Stimulated activated CD4-positive, alpha-beta T cell treated with anti-CD3 and anti-CD28 coated beads, Interleukin-4, amount 100 ng/mL, for 48 hours (primary cell): ENCODE results near the gene PRRX1.

ENCODE experiments used
- DNase-seq, 2 donors: peaks; one replicate each; pipeline ENCODE4 v3.0.0-alpha.2; 2020; ENCODE audit warnings: low read depth in 2 of 2

Gene PRRX1

DNA sequence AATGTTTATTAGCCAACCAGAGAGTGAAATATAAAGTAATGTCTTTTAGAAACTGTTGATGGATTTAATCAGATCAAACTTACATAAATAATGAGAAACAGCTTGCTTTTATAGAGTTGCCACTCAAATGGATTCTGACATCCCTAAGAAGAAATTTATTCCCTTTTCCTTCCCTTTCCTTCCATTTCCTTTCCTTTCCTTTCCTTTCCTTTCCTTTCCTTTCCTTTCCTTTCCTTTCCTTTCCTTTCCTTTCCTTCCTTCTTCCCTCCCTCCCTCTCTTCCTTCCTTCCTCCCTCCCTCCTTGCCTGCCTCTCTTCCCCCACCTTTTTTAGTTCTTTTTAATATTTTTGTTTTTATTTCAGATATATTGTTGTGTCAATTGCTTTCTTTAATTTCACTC, 27.3 kb downstream of the PRRX1 start:
- DNase-seq = no peak

DNA sequence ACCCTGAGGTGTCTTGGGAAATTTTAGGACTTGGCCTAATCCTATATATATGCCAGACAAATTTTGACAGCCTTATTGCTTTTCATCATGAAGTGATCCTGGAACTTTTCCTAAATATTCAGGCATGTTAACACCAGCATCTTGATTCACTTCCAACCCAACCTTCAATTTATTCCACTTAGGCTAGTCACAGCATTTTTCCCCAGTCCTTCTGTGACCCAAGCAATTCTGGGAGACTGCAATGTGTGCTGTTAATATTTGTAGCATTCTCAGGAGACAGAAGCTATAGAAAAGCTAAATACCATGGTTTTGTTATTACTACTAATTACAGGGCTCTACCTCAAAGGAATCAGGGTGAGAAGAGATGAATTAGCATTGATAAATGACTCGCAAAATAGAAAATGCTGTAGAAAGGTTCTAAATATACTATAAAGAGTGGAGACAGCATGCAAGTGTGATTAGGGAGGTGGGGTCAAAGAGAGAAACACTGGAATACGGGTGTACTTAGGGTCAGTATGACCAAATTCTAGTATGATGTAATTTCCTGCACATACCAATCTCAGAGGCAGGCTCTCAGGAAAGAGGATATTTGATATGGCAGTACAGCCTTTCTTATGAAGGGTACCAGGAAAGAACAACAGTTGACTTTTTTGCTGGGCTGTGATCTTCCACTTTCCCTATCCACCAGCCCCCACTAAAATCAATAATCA, 29.1 kb downstream of the PRRX1 start:
- no peak for DNase-seq

DNA sequence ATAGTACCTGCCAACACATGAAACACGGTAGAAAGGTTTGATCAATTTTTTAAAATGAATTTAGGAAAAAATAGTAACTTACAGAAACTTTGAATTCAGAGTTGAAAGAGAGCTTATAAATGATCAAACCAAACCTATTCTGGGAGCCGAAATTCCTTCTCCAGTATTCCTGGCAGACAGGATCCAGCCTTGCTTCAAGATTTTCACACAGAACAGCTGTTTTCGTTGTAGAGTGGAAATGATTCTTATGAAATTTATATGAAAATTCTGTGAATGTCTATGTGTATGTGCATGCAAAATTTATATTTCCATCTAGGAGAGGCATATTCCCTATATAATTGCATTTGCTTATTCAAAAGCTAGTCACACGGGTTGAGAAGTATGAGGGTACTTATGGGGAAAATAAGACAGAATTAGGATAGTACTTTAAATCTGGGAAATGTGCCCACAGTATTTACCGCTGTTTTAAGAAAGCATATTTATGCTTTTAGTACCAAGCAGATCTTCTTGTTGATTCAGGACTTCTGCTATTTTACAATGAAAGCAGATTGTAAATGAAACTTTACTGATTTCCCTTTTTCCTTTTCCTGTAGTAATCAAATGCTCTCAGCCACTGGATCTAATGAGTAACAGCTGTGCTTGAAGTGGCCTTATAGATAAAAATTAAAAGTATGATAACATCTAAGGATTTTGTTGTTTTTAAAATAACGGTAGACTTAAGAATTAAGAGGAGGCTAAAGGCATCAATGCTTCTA, 30.4 kb downstream of the PRRX1 start:
- no peak for DNase-seq

- no peak for DNase-seq
These were observed 32.1 kb downstream of the PRRX1 start for GRCh38 chr1:170695955-170696590.

GRCh38 chr1:170696591-170697290, 32.8 kb downstream of the PRRX1 start:
- no peak for DNase-seq

DNA sequence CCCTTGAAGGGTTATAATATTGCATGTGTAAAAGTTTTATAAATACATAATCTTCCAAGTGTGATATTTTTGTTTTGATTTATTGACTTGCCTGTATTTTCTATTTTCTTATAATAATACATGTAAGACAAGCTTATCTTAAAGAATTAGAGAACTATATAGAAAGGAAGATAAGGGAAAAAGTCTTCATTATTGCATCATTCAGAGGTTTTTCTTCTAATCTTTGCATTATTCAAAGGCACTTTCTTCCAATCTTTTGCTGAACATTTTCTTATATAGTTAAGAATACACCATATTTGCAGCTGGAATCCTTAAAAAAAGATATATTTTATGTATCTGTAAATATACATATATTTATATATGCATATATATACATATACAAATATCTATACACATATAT, 33.4 kb downstream of the PRRX1 start:
- DNase-seq = no peak

GRCh38 chr1:170698301-170699275, 34.7 kb downstream of the PRRX1 start:
- no peak for DNase-seq

DNA sequence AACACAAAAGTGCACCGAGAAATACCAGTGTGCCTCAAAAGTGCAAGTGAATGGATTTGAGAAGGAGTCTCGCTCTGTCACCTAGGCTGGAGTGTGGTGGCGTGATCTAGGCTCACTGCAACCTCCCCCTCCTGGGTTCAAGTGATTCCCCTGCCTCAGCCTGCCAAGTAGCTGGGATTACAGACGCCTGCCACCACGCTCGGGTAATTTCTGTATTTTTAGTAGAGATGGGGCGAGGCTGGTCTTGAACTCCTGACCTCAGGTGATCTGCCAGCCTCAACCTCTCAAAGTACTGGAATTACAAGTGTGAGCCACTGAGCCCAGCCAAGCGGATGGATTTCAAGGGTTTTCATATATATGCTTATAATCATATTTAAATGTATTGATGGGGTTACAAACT, 35.8 kb downstream of the PRRX1 start:
- DNase-seq = no peak

GRCh38 chr1:170700842-170701615, 37.1 kb downstream of the PRRX1 start:
- DNase-seq = no peak

DNA sequence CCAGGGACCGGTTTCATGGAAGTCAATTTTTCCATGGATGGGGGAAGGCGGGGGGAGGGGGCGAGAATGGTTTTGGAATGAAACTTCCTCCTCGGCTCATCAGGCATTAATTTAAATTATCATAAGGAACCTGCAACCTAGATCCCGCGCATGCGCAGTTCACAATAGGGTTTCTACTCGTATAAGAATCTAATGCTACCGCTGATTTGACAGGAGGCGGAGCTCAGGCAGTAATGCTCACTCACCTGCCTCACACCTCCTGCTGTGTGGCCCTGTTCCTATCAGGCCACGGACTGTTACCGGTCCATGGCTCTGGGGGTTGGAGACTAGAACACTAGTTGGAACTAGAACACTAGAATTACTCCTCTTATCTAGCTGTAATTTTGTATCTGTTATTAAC, 38.0 kb downstream of the PRRX1 start:
- no peak for DNase-seq

DNA sequence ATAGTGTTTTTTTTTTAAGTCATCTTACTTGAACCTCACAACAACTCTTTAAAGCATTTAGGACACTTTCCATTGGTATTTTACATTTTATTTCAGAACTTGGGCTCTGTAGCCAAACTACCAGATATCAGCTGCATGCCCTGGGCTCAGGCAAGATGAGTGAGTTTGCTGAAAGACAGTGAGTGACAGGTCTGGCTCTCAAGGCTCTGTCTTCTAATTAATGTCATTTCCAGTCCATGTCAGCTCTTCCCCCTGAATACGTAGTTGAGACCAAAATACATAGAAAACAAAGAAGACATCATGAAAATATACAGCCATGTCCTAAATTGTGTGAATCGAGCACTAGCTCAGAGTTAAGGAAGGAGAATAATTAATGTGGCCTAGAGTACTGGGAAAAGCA, 39.7 kb downstream of the PRRX1 start:
- no peak for DNase-seq

- DNase-seq = no peak
These were observed 40.3 kb downstream of the PRRX1 start for GRCh38 chr1:170704256-170704655.

DNA sequence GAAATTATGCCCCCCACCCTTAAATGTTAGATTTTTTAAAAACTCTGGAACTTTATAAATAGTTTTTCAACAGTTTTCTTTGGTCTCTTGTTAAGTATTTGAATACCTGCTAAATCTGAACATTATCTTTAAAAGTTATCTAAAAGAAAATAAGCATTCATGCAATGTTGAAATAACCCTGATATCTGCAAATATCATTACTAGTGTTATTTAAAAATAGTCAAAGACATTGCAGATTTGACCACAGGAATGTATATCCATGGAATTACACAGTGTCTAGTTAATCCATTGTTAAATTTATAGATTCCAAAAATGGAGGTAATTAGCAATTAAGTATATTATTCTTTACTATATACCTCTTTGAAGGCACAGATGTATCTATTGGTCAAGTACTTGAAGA, 42.0 kb downstream of the PRRX1 start:
- DNase-seq = no peak

DNA sequence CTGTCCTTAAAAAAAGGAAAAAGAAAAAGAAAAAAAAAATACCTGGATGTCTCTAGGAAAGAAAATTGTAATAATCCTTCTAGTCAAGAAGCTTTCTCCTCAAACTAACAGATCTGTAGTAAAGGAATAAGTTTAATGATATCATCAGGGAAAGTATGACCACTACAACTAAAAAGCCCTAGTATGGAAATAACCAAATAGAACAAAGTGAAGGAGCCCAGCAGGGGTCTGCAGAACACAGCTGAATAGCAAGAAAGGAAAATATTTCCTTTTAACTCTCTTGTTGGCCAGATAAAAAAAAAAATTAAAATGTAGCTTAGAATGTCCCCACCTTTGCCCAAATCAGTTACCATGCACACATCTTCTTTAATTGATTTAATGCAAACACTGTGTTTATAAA, 43.2 kb downstream of the PRRX1 start:
- DNase-seq = no peak

DNA sequence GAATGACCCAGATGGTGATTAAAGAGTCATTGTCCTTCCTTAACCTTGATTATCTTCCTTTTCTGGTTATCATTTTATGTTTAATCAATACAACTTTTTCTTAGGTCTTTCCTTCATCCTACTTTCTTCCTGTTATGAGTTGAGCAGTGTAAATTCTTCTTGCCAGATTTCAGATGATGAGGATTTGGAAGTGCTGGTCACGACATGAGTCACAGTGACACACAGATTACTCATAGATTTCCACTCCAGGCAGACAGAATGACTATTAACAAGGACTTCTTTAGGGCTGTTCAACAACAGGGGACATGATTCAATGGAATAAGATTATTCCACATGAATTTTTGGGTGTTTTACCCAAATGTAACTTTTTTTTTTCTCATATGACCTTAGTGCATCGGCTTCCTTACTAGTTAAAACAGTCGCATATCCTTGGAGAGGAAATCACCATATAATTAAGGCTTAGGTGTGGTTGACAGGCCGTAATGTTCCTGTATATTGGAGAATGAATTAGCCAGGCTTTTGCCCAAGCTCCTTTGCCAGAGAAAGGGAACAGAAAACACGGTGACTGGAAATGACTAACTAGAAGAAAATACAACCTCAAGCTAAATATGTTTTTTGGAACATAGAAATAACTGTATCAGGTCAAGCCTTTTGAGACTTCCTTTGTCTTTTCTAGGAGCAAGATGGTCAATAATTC, 44.2 kb downstream of the PRRX1 start:
- DNase-seq = no peak

DNA sequence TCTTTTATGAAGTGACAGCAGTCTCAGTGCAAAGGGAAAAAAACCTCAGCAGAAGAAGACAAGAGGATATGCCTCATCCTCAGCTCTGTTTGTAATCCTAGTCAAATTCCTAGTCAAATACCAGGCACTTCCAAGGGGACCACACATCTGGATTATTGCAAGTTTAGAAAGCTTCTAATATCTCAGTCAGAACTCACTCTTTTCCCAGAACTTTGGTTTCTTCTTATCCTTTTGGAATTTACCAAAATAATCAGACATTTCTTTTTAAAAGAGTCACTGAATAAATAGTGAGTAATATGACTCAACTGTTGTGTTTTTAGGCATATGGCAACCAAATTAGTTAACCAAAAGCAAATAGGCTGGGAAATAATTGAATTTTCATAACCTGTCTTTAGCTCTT, 47.8 kb downstream of the PRRX1 start:
- no peak for DNase-seq

DNA sequence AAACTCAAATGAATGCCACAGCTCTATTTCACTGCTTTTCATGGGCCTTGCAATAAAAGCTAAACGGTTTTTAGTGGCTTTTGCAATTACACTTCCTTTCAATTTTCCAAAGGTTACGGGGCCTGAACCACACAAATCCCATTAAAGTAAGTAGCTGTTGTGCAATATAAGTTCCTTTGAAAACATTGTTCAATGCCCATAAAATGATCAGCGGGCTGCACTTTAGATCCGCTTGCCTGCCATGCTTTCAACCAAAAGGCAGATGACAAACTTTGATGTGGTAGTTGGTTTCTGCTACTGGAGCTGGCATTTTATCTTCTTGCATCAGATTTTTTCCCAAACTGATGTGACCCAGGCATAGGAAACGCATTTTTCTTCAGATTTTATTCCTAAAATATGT, 50.2 kb downstream of the PRRX1 start:
- DNase-seq = no peak

DNA sequence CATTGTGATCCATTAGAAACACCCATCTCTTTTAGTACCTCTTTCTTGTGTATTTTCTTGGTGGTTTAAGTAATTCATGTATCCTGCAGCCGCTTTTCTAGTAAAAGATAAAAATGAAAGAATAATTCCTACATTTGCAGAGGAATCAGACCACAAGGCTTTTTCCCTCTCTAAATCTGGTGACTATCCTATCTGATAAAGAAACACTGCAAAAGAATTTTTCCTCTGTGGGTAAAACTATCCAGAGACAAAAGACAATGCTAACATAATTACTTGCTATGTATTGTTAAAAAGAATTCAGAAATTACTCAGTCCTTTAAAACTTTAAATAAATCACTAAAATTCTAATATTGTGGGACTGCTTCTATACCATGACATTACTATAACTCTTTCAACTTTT, 51.0 kb downstream of the PRRX1 start:
- no peak for DNase-seq

DNA sequence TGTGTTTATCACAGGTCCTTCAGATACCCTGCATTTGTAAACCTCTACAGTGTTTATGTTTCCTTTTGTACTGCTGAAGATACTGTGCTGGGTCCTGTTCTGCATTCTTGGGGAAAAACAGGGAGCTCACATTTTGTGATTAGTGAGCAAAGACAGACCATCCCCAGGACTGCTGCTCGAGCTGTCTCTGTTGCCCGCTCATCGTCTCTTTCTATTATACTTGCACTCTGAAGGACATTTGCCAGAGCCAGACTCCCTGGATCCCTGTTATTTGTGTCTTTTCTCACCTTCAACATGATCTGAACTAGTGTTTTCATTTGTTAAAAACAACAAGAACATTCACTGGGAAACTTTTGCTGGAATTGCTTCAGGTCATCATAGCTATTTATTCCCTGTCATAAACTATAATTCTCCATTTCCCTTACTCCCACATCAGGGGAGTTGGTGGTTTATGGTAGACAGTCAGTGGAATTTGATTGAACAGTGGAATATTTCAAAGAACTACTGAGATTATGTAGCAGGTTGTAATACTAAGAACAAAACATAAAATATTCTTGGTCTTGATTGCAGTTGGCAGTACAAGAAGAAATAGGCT, 53.0 kb downstream of the PRRX1 start:
- no peak for DNase-seq
